ENCODE data around the gene KCNC3. TPM values are rescaled to one million over a fixed set of nuclear protein-coding genes. Genes with fewer than 3 reads are reported as not detected.

Gene KCNC3
- total and polyA plus RNA-seq, 2 donors (not counting 3 experiments of a cell fraction or from before 2014, with no cell fraction given): 0.22 to 0.91 TPM

- no peaks in the 10 kb centered on the region for H3K9me3 ChIP-seq (replicated peaks; ENCODE audit: control insufficient read depth, insufficient read depth, low read length)
- no peak overlapping the region for H3K4me2 ChIP-seq (ENCODE audit: insufficient read depth, low read length)
- no peak overlapping the region for H3K4me3 ChIP-seq (replicated peaks in 1 of 3; ENCODE audit: insufficient read depth in 1 of 3, low read depth in 1 of 3, low read length in 3 of 3)
- H3K4me1 ChIP-seq (ENCODE audit: control insufficient read depth, extremely low read depth, insufficient read depth, low read length): no peaks in the 10 kb centered on the region
- no peaks in the 10 kb centered on the region for H3K36me3 ChIP-seq (ENCODE audit: control insufficient read depth in 2 of 2, extremely low read depth in 1 of 2, insufficient read depth in 2 of 2, low read length in 2 of 2)
- FAIRE-seq (no peak), DNase-seq (ENCODE audit: low read depth, low spot score) (no peak)
- ChIA-PET POLR2A (no interaction called here), CTCF (interaction anchor here (1.7 kb wide), 1 partner anchor 39 kb away, joined by 7 read pairs; the partner anchor contains the start of gene KCNC3)
- H3K27ac ChIP-seq (ENCODE audit: insufficient read depth, low read depth, low read length): no peak overlapping the region
- no peaks in the 10 kb centered on the region for H3K9me1 ChIP-seq (replicated peaks; ENCODE audit: control insufficient read depth, extremely low read depth, insufficient read depth, low read length)
- no peaks in the 10 kb centered on the region for H3K27me3 ChIP-seq (ENCODE audit: control insufficient read depth in 2 of 2, insufficient read depth in 2 of 2, low read length in 2 of 2)
- no peak overlapping the region for H3K9ac ChIP-seq (replicated peaks; ENCODE audit: extremely low read depth, insufficient read depth, low read length)
- no peak overlapping the region for H2AFZ ChIP-seq (ENCODE audit: low read depth, low read length)
- intact Hi-C loops (cut with micrococcal nuclease): no loop called here
- H3K79me2 ChIP-seq (ENCODE audit: control insufficient read depth, insufficient read depth, low read length): no peaks in the 10 kb centered on the region
- H4K20me1 ChIP-seq (replicated peaks; ENCODE audit: control insufficient read depth, extremely low read depth, insufficient read depth, low read length): no peaks in the 10 kb centered on the region
- TF ChIP-seq MYC (IDR thresholded peaks at IDR 0.05; ENCODE audit: low read depth, low read length): no peak
- no peak for TF ChIP-seq POLR2AphosphoS5 (IDR thresholded peaks at IDR 0.05; ENCODE audit: insufficient read depth, low read depth, low read length)
- TF ChIP-seq MAX (IDR thresholded peaks at IDR 0.05; ENCODE audit: insufficient read depth, insufficient read length): no peak
- no peak for TF ChIP-seq JUN (IDR thresholded peaks at IDR 0.05; ENCODE audit: borderline replicate concordance, insufficient read depth, insufficient read length, low read depth)
- TF ChIP-seq EZH2 (IDR thresholded peaks at IDR 0.05; ENCODE audit: borderline replicate concordance, low read depth, low read length, severe bottlenecking): no peak
- TF ChIP-seq FOS (IDR thresholded peaks at IDR 0.05; ENCODE audit: borderline replicate concordance, insufficient read depth, low read length): no peak
- no peak for TF ChIP-seq POLR2A (IDR thresholded peaks at IDR 0.05; ENCODE audit: low read depth, low read length)
- no peak for TF ChIP-seq CTCF (IDR thresholded peaks at IDR 0.05; ENCODE audit: extremely low read depth in 1 of 2, insufficient read depth in 1 of 2, low read depth in 1 of 2, low read length in 2 of 2)
- TF ChIP-seq GATA2 (IDR thresholded peaks at IDR 0.05; ENCODE audit: insufficient read depth, insufficient read length, low read depth, low read length): no peak
- dilution Hi-C loops (cut with MboI; ENCODE audit: extremely low pct_ligation_motif_present, low sequenced_read_pairs): no loop called here
- BruUV-seq (replicated peaks): no TSS peak
Observed at GRCh38 chr19:50290011-50290410, 39.2 kb downstream of the KCNC3 start.

All from endothelial cell of umbilical vein (primary cell).